Mesenchymal stem cell (in vitro differentiated cells and primary cell): ENCODE data around the gene SELENOH.

Source experiments
- DNase-seq: peaks from one replicate; pipeline ENCODE4 v3.0.0-alpha.2; 2013
- H2AFZ ChIP-seq: one replicate; pipeline ENCODE4 v1.6.1; 2013; ENCODE audit warnings: low read depth, mild to moderate bottlenecking, control low read depth, inconsistent platforms, low read length, moderate library complexity
- H2AK5ac ChIP-seq: 2 replicates; pipeline ENCODE4 v1.6.1; 2013; ENCODE audit warnings: low read length, moderate library complexity, mild to moderate bottlenecking, inconsistent platforms; ENCODE audit not compliant: severe bottlenecking
- H2BK120ac ChIP-seq: one replicate; pipeline ENCODE4 v1.6.1; 2013; ENCODE audit warnings: low read depth, mild to moderate bottlenecking, inconsistent platforms, low read length, moderate library complexity
- H2BK12ac ChIP-seq, 2 experiments: one replicate each; pipeline ENCODE4 v1.6.1; 2013; ENCODE audit warnings: inconsistent platforms in 2 of 2, low read length in 2 of 2, mild to moderate bottlenecking in 2 of 2, moderate library complexity in 2 of 2, control low read depth in 1 of 2
- H2BK15ac ChIP-seq: one replicate; pipeline ENCODE4 v1.6.1; 2013; ENCODE audit warnings: mild to moderate bottlenecking, low read depth, inconsistent platforms; ENCODE audit not compliant: poor library complexity, severe bottlenecking
- H2BK5ac ChIP-seq: 2 replicates; pipeline ENCODE4 v1.6.1; 2013; ENCODE audit warnings: low read depth, mild to moderate bottlenecking, low read length, control low read depth, inconsistent platforms; ENCODE audit not compliant: poor library complexity, severe bottlenecking
- H3K14ac ChIP-seq, 2 experiments: one replicate each; pipeline ENCODE4 v1.6.1; 2013; ENCODE audit warnings: inconsistent platforms in 2 of 2, low read length in 2 of 2, control low read depth in 1 of 2, mild to moderate bottlenecking in 1 of 2, moderate library complexity in 1 of 2
- H3K18ac ChIP-seq, 2 experiments: one replicate each; pipeline ENCODE4 v1.6.1; 2013; ENCODE audit warnings: inconsistent platforms in 2 of 2, low read length in 2 of 2, control low read depth in 1 of 2, low read depth in 1 of 2, mild to moderate bottlenecking in 1 of 2
- H3K23ac ChIP-seq, 2 experiments: one replicate each; pipeline ENCODE4 v1.6.1; 2013; ENCODE audit warnings: inconsistent platforms in 2 of 2, low read length in 2 of 2, mild to moderate bottlenecking in 2 of 2, moderate library complexity in 2 of 2, control low read depth in 1 of 2
- H3K27ac ChIP-seq: 2 replicates; pipeline ENCODE4 v1.5.1; 2013; ENCODE audit warnings: mild to moderate bottlenecking, moderate library complexity, low read length, control low read depth, inconsistent platforms; ENCODE audit not compliant: poor library complexity, severe bottlenecking
- H3K27me3 ChIP-seq, 2 experiments: 2 replicates each; pipeline versions ENCODE4 v1.6.1 to v1.7.0; 2013; ENCODE audit warnings: low read length in 2 of 2, mild to moderate bottlenecking in 2 of 2, moderate library complexity in 2 of 2, control low read depth in 1 of 2, inconsistent platforms in 1 of 2; ENCODE audit not compliant: control insufficient read depth in 1 of 2, insufficient read depth in 1 of 2
- H3K36me3 ChIP-seq, 2 experiments: 2 replicates each; pipeline versions ENCODE4 v1.6.1 to v1.7.0; 2013; ENCODE audit warnings: low read length in 2 of 2, control low read depth in 1 of 2, inconsistent platforms in 1 of 2, low read depth in 1 of 2, mild to moderate bottlenecking in 1 of 2; ENCODE audit not compliant: insufficient read depth in 2 of 2, control insufficient read depth in 1 of 2
- H3K4ac ChIP-seq, 2 experiments: one replicate each; pipeline ENCODE4 v1.6.1; 2013; ENCODE audit warnings: inconsistent platforms in 2 of 2, low read length in 2 of 2, mild to moderate bottlenecking in 2 of 2, moderate library complexity in 2 of 2, control low read depth in 1 of 2, low read depth in 1 of 2
- H3K4me1 ChIP-seq: 2 replicates; pipeline ENCODE4 v1.6.1; 2013; ENCODE audit warnings: low read depth, low read length, control low read depth; ENCODE audit not compliant: control insufficient read depth, insufficient read depth
- H3K4me2 ChIP-seq: 2 replicates; pipeline ENCODE4 v1.6.1; 2013; ENCODE audit warnings: low read length, mild to moderate bottlenecking, inconsistent platforms; ENCODE audit not compliant: poor library complexity, severe bottlenecking
- H3K4me3 ChIP-seq, 2 experiments: 2 replicates each; pipeline versions ENCODE4 v1.5.1 to v1.7.0; 2013; ENCODE audit warnings: low read length in 2 of 2, mild to moderate bottlenecking in 2 of 2, control low read depth in 1 of 2, low read depth in 1 of 2; ENCODE audit not compliant: insufficient read depth in 1 of 2
- H3K79me1 ChIP-seq: replicated peaks from 2 replicates; pipeline ENCODE4 v1.6.1; 2013; ENCODE audit warnings: mild to moderate bottlenecking, control low read depth, low read length, inconsistent platforms; ENCODE audit not compliant: poor library complexity, severe bottlenecking
- H3K9ac ChIP-seq: 2 replicates; pipeline ENCODE4 v1.7.0; 2013; ENCODE audit warnings: mild to moderate bottlenecking, low read length, moderate library complexity
- H3K9me3 ChIP-seq: 2 replicates; pipeline ENCODE4 v1.7.0; 2013; ENCODE audit warnings: mild to moderate bottlenecking, low read length; ENCODE audit not compliant: control insufficient read depth
- H4K8ac ChIP-seq: one replicate; pipeline ENCODE4 v1.6.1; 2013; ENCODE audit warnings: inconsistent platforms, mild to moderate bottlenecking, low read length, moderate library complexity
- H4K91ac ChIP-seq: one replicate; pipeline ENCODE4 v1.6.1; 2013; ENCODE audit warnings: mild to moderate bottlenecking, low read length, inconsistent platforms
- WGBS: methylation state at CpG from one replicate; pipeline ENCODE4 v1.1.7; 2013; ENCODE audit warnings: mixed read lengths; 5-methylcytosine and 5-hydroxymethylcytosine counted together

Gene SELENOH

GRCh38 chr11:57775491-57775890, 34.2 kb downstream of the SELENOH start:
- H4K91ac ChIP-seq: no peak overlapping the region
- H3K36me3 ChIP-seq: no peaks in the 10 kb centered on the region
- no peak overlapping the region for H2AFZ ChIP-seq
- H2BK15ac ChIP-seq: no peak overlapping the region
- peaks cover 10% of the 10 kb centered on the region for H3K4me1 ChIP-seq
- peak overlapping the region; percentile 15 for H3K9ac ChIP-seq
- H2BK12ac ChIP-seq: peak overlapping the region in 1 of 2 experiments; percentile 47
- peak overlapping the region in 1 of 2 experiments; percentile 47 for H3K4ac ChIP-seq
- peak; percentile 29 for DNase-seq
- peak overlapping the region in 1 of 2 experiments; percentile 27 for H3K4me3 ChIP-seq
- no peak overlapping the region for H2BK5ac ChIP-seq
- H3K14ac ChIP-seq: no peak overlapping the region
- no peak overlapping the region for H3K4me2 ChIP-seq
- peak overlapping the region; percentile 28 for H3K27ac ChIP-seq
- H3K18ac ChIP-seq: peak overlapping the region in 1 of 2 experiments; percentile 85
- H2AK5ac ChIP-seq: peak overlapping the region; percentile 46
- H3K9me3 ChIP-seq: no peaks in the 10 kb centered on the region
- no peak overlapping the region for H3K23ac ChIP-seq
- H3K79me1 ChIP-seq: no peaks in the 10 kb centered on the region
- no peaks in the 10 kb centered on the region for H3K27me3 ChIP-seq
- 51% methylated on average over 5 of the region's 5 CpGs for WGBS
- no peak overlapping the region for H4K8ac ChIP-seq
- H2BK120ac ChIP-seq: no peak overlapping the region

- peak overlapping the region; percentile 15 for H3K9ac ChIP-seq
- no peak overlapping the region for H2BK5ac ChIP-seq
- no peak overlapping the region for H3K23ac ChIP-seq
- H3K27ac ChIP-seq: peak overlapping the region; percentile 28
- WGBS: 67% methylated on average over 2 of the region's 3 CpGs
- no peak overlapping the region for H2AFZ ChIP-seq
- H4K91ac ChIP-seq: no peak overlapping the region
- peak overlapping the region in 1 of 2 experiments; percentile 27 for H3K4me3 ChIP-seq
- H3K18ac ChIP-seq: peak overlapping the region; percentile 19 to 29
- H3K4me1 ChIP-seq: peaks cover 10% of the 10 kb centered on the region
- no peak overlapping the region for H4K8ac ChIP-seq
- H3K27me3 ChIP-seq: no peaks in the 10 kb centered on the region
- no peaks in the 10 kb centered on the region for H3K79me1 ChIP-seq
- no peak overlapping the region for H3K14ac ChIP-seq
- no peak overlapping the region for H2BK15ac ChIP-seq
- H3K4me2 ChIP-seq: peak overlapping the region; percentile 2
- H3K9me3 ChIP-seq: no peaks in the 10 kb centered on the region
- DNase-seq: peak; percentile 55
- no peak overlapping the region for H2BK120ac ChIP-seq
- H2AK5ac ChIP-seq: no peak overlapping the region
- H3K36me3 ChIP-seq: no peaks in the 10 kb centered on the region
- H2BK12ac ChIP-seq: peak overlapping the region in 1 of 2 experiments; percentile 22
- H3K4ac ChIP-seq: no peak overlapping the region
Measured at GRCh38 chr11:57776031-57776521, 34.8 kb downstream of the SELENOH start.

- no CpG with 5 or more reads among the region's 2 CpGs for WGBS
- H2BK15ac ChIP-seq: no peak overlapping the region
- H3K4me2 ChIP-seq: no peak overlapping the region
- H3K27me3 ChIP-seq: no peaks in the 10 kb centered on the region
- H3K23ac ChIP-seq: no peak overlapping the region
- H4K8ac ChIP-seq: no peak overlapping the region
- no peak overlapping the region for H2BK5ac ChIP-seq
- no peak overlapping the region for H3K4ac ChIP-seq
- no peak overlapping the region for H3K4me3 ChIP-seq
- H3K4me1 ChIP-seq: peaks cover 13% of the 10 kb centered on the region
- H2BK120ac ChIP-seq: no peak overlapping the region
- H3K27ac ChIP-seq: peak overlapping the region; percentile 97
- no peak overlapping the region for H3K14ac ChIP-seq
- no peak overlapping the region for H4K91ac ChIP-seq
- peak overlapping the region in 1 of 2 experiments; percentile 40 for H3K18ac ChIP-seq
- H2BK12ac ChIP-seq: no peak overlapping the region
- no peaks in the 10 kb centered on the region for H3K9me3 ChIP-seq
- H3K36me3 ChIP-seq: peaks cover 0 to 3% of the 10 kb centered on the region in 2 experiments
- H2AFZ ChIP-seq: no peak overlapping the region
- peak; percentile 4 for DNase-seq
- peak overlapping the region; percentile 46 for H2AK5ac ChIP-seq
- no peak overlapping the region for H3K9ac ChIP-seq
- peaks cover 2% of the 10 kb centered on the region for H3K79me1 ChIP-seq
Measured at GRCh38 chr11:57776577-57777210, 35.4 kb downstream of the SELENOH start.

GRCh38 chr11:57777969-57778317, 36.7 kb downstream of the SELENOH start:
- WGBS: 5% methylated on average over 3 of the region's 3 CpGs

More at GRCh38 chr11:57777969-57778317, 36.7 kb downstream of the SELENOH start:
- Histone ChIP-seq H3K4me3 (peak overlapping the region in 1 of 2 experiments; percentile 17), H3K9ac (peak overlapping the region; percentile 81), H3K4me2 (peak overlapping the region; percentile 67), H3K4me1 (peaks cover 13% of the 10 kb centered on the region), H3K18ac (peak overlapping the region; percentile 82 to 97), H3K9me3 (no peaks in the 10 kb centered on the region), H3K23ac (no peak overlapping the region), H3K27ac (peak overlapping the region; percentile 97), H2BK5ac (peak overlapping the region; percentile 81), H2AFZ (no peak overlapping the region), H3K14ac (peak overlapping the region in 1 of 2 experiments; percentile 37), H4K91ac (peak overlapping the region; percentile 54), H2BK15ac (no peak overlapping the region), H4K8ac (peak overlapping the region; percentile 22), H2AK5ac (peak overlapping the region; percentile 95), H2BK120ac (peak overlapping the region; percentile 40), H3K4ac (peak overlapping the region; percentile 69 to 70), H3K27me3 (no peaks in the 10 kb centered on the region), H3K36me3 (peaks cover 3% of the 10 kb centered on the region in 2 experiments), H2BK12ac (peak overlapping the region; percentile 73 to 92), H3K79me1 (peaks cover 2% of the 10 kb centered on the region)
- no peak for DNase-seq
